Sigmoid colon (tissue), 3 donors: ENCODE measurements around the gene NXN.

Source experiments
- CTCF ChIP-seq, 4 experiments: fragments of 450-650 bp in 3 of 4; fragments of 200-600 bp in 1 of 4; IDR thresholded peaks; one replicate each; pipeline ENCODE4 v1.5.1; 2016 to 2019; ENCODE audit warnings: antibody characterized with exemption in 4 of 4, mild to moderate bottlenecking in 3 of 4, moderate library complexity in 2 of 4
- POLR2A ChIP-seq, 2 donors: fragments of 450-650 bp; IDR thresholded peaks; one replicate each; pipeline ENCODE4 v1.6.1; 2016; ENCODE audit warnings: antibody characterized with exemption in 2 of 2, mild to moderate bottlenecking in 2 of 2, moderate library complexity in 2 of 2

GRCh38 chr17:885971-886571 lies 93.5 kb downstream of the NXN start:
- no peak for TF ChIP-seq CTCF (IDR thresholded peaks at IDR 0.05)
- TF ChIP-seq POLR2A (IDR thresholded peaks at IDR 0.05), result no peak
